Suprapubic skin (tissue), 4 donors: Measurements from ENCODE around the gene AKT1S1. TPM values are rescaled to one million over a fixed set of nuclear protein-coding genes. Genes with fewer than 3 reads are reported as not detected.

Experiments used
- DNase-seq, 2 donors: peaks; one replicate each; pipeline ENCODE4 v3.0.0-alpha.2; 2019; ENCODE audit warnings: low spot score in 2 of 2
- H3K27ac ChIP-seq: fragments of 200-600 bp; sonication (generic); one replicate; pipeline ENCODE4 v1.5.1; 2019
- H3K27me3 ChIP-seq: fragments of 200-600 bp; sonication (generic); one replicate; pipeline ENCODE4 v1.5.1; 2019
- H3K36me3 ChIP-seq: fragments of 200-600 bp; sonication (generic); one replicate; pipeline ENCODE4 v1.5.1; 2019
- H3K4me1 ChIP-seq: fragments of 200-600 bp; sonication (generic); one replicate; pipeline ENCODE4 v1.5.1; 2019
- H3K4me3 ChIP-seq: fragments of 200-600 bp; sonication (generic); one replicate; pipeline ENCODE4 v1.5.1; 2019; ENCODE audit warnings: mild to moderate bottlenecking
- H3K9me3 ChIP-seq: fragments of 200-600 bp; sonication (generic); one replicate; pipeline ENCODE4 v1.5.1; 2019
- EP300 ChIP-seq: sonication (generic); formaldehyde crosslinking; IDR thresholded peaks from one replicate; pipeline ENCODE4 v1.6.1; 2017; ENCODE audit warnings: antibody characterized with exemption
- POLR2A ChIP-seq, 2 donors: fragments of 450-650 bp; IDR thresholded peaks; one replicate each; pipeline ENCODE4 v1.6.1; 2017; ENCODE audit warnings: antibody characterized with exemption in 2 of 2, mild to moderate bottlenecking in 2 of 2, moderate library complexity in 2 of 2
- POLR2AphosphoS5 ChIP-seq, 3 donors: sonication (generic); formaldehyde crosslinking; IDR thresholded peaks; one replicate each; pipeline ENCODE4 v1.6.1; 2017; ENCODE audit warnings: antibody characterized with exemption in 3 of 3
- WGBS: methylation state at CpG from one replicate; pipeline ENCODE4 v1.1.5; 2018; 5-methylcytosine and 5-hydroxymethylcytosine counted together
- total RNA-seq, 4 donors: library from RNA; depleted of rRNA; stranded (reverse); fragments of >200 nt; gene quantifications; one replicate each; pipeline ENCODE4 v1.1.0, GENCODE V29; 2016
- TF ChIP-seq, protein P1 (sequence below), 2 donors: fragments of 200-600 bp in 1 of 2; fragments of 450-650 bp in 1 of 2; sonication (generic) in 1 of 2; IDR thresholded peaks; one replicate each; pipeline ENCODE4 v1.5.1; 2016 to 2019; ENCODE audit warnings: antibody characterized with exemption in 2 of 2, mild to moderate bottlenecking in 1 of 2, moderate library complexity in 1 of 2

The AKT1S1 gene
- total RNA-seq, 4 donors from 2014 or later = 19.3 to 25.1 (median 20.0) TPM

DNA sequence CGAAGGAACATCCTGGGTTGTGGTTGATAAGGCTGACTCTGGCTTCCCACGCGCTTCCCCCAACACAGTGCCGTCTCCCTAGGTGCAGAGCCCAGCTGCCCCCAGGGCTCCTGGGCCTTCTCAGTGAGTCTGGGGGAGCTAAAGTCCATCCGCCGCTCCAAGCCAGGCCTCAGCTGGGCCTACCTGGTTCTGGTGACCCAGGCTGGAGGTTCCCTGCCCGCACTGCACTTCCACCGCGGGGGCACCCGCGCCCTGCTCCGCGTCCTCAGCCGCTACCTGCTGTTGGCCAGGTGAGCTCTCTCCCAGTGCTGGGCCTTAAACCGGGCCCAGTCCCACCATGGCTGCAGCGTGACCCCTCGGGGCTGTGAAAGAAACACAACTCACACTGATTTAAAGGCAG lies 4.0 kb upstream of the AKT1S1 start:
- peaks cover 69% of the 10 kb centered on the region for H3K36me3 ChIP-seq
- no peak overlapping the region for H3K27ac ChIP-seq
- peaks cover 15% of the 10 kb centered on the region for H3K4me1 ChIP-seq
- WGBS = 88% methylated on average over 12 of the region's 17 CpGs
- no peak overlapping the region for H3K4me3 ChIP-seq
- DNase-seq = no peak
- no peaks in the 10 kb centered on the region for H3K9me3 ChIP-seq
- no peaks in the 10 kb centered on the region for H3K27me3 ChIP-seq
- TF ChIP-seq POLR2A (IDR thresholded peaks at IDR 0.05) = no peak
- TF ChIP-seq, protein P1, sequence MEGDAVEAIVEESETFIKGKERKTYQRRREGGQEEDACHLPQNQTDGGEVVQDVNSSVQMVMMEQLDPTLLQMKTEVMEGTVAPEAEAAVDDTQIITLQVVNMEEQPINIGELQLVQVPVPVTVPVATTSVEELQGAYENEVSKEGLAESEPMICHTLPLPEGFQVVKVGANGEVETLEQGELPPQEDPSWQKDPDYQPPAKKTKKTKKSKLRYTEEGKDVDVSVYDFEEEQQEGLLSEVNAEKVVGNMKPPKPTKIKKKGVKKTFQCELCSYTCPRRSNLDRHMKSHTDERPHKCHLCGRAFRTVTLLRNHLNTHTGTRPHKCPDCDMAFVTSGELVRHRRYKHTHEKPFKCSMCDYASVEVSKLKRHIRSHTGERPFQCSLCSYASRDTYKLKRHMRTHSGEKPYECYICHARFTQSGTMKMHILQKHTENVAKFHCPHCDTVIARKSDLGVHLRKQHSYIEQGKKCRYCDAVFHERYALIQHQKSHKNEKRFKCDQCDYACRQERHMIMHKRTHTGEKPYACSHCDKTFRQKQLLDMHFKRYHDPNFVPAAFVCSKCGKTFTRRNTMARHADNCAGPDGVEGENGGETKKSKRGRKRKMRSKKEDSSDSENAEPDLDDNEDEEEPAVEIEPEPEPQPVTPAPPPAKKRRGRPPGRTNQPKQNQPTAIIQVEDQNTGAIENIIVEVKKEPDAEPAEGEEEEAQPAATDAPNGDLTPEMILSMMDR (IDR thresholded peaks at IDR 0.05) = no peak
- TF ChIP-seq POLR2AphosphoS5 (IDR thresholded peaks at IDR 0.05) = no peak
- TF ChIP-seq EP300 = no peak

DNA sequence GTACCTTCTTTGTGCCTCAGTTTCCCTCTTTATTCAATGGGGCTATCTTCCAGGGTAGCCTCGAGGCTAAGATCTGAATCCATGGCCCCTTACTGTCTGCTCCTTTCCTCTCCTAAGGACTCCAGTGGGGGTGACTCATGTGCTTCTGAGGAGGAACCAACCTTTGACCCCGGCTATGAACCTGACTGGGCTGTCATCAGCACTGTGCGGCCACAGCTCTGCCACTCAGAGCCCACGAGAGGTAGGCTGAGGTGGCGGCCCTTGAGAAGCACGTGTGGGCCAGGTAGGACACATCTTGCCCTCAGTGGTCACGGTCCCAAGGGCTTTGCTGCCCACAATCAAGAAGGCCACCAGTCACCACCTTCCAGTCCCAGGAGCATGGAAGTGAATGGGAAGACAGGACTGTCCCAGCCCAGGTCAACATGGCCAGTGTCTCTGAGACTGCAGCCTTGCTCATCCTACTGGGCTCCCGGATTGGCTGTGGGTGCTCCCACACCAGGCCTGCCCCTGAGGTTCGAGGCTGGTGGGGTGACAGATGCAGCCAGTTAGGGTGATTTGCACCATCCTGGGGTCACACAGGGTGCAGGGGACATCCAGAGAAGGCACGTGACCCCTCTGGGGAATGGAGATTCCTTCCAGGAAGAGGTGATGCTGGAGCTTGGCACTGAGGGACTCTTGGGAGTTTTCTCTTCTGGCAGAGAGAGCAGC lies 3.2 kb upstream of the AKT1S1 start:
- peaks cover 22% of the 10 kb centered on the region for H3K4me1 ChIP-seq
- no peaks in the 10 kb centered on the region for H3K9me3 ChIP-seq
- peaks cover 66% of the 10 kb centered on the region for H3K36me3 ChIP-seq
- no peaks in the 10 kb centered on the region for H3K27me3 ChIP-seq
- no peak overlapping the region for H3K27ac ChIP-seq
- DNase-seq = no peak
- no peak overlapping the region for H3K4me3 ChIP-seq
- WGBS = no CpG with 5 or more reads among the region's 10 CpGs
- TF ChIP-seq, protein P1 (IDR thresholded peaks at IDR 0.05) = no peak
- TF ChIP-seq EP300 (no peak), POLR2AphosphoS5 (IDR thresholded peaks at IDR 0.05) (no peak), POLR2A (IDR thresholded peaks at IDR 0.05) (no peak)

DNA sequence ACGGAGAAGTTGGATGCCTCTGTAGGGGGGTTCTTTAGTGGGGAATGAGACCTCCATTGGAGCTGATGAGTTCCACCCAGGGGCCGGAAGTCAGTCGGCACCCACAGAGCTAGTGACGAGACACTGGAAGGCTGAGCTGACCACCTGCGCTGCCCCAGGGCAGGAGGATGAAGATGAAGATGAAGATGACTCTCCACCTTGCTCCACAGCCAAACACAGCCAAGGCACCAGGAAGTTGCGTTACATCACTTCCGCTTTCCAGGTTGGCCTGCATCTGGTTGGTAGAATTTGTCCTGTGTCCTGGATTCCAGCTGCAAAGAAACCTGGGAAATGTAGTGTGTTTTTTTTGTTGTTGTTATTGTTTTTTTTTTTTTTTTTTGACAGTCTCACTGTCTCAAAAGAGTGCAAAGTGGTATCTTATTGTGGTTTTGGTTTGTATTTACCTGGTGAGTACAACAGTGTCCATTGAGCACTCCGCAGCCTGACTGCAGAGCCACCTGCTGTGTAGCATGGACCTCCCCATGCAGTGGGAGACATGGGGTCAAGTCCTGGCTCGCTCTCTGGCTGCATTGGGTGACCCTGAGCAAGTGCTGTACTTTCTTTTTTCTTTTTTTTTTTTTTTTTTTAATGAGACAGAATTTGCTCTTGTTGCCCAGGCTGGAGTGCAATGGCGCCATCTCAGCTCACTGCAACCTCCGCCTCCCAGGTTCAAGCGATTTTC lies 2.2 kb upstream of the AKT1S1 start:
- peaks cover 57% of the 10 kb centered on the region for H3K36me3 ChIP-seq
- no peaks in the 10 kb centered on the region for H3K9me3 ChIP-seq
- H3K4me3 ChIP-seq = no peak overlapping the region
- no peaks in the 10 kb centered on the region for H3K27me3 ChIP-seq
- no peak for DNase-seq
- H3K27ac ChIP-seq = no peak overlapping the region
- 94% methylated on average over 12 of the region's 12 CpGs for WGBS
- H3K4me1 ChIP-seq = peaks cover 31% of the 10 kb centered on the region
- TF ChIP-seq EP300 (no peak), POLR2A (IDR thresholded peaks at IDR 0.05) (no peak), POLR2AphosphoS5 (IDR thresholded peaks at IDR 0.05) (no peak)
- TF ChIP-seq, protein P1 (IDR thresholded peaks at IDR 0.05) = no peak

DNA sequence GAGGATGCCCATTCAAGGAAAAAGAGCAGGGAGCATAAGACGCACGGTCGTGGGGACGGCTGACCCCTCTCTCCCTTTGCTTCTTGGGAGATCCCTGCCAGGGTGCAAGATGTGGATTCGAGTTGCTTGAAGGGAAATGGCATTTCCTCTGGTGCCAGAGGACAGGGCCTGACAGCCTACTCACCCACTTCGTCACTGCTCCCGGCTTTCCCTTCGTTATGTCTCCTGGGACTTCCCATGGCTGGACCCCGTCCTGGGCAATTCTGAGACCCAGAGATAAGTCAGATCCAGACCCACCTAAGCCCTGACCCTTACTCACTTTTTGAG lies 1.6 kb upstream of the AKT1S1 start:
- no peaks in the 10 kb centered on the region for H3K27me3 ChIP-seq
- peak overlapping the region; percentile 99 for H3K27ac ChIP-seq
- WGBS = 82% methylated on average over 9 of the region's 9 CpGs
- peaks cover 50% of the 10 kb centered on the region for H3K36me3 ChIP-seq
- no peak for DNase-seq
- H3K4me3 ChIP-seq = peak overlapping the region; percentile 100
- H3K9me3 ChIP-seq = no peaks in the 10 kb centered on the region
- H3K4me1 ChIP-seq = peaks cover 35% of the 10 kb centered on the region
- no peak for TF ChIP-seq POLR2AphosphoS5 (IDR thresholded peaks at IDR 0.05)

DNA sequence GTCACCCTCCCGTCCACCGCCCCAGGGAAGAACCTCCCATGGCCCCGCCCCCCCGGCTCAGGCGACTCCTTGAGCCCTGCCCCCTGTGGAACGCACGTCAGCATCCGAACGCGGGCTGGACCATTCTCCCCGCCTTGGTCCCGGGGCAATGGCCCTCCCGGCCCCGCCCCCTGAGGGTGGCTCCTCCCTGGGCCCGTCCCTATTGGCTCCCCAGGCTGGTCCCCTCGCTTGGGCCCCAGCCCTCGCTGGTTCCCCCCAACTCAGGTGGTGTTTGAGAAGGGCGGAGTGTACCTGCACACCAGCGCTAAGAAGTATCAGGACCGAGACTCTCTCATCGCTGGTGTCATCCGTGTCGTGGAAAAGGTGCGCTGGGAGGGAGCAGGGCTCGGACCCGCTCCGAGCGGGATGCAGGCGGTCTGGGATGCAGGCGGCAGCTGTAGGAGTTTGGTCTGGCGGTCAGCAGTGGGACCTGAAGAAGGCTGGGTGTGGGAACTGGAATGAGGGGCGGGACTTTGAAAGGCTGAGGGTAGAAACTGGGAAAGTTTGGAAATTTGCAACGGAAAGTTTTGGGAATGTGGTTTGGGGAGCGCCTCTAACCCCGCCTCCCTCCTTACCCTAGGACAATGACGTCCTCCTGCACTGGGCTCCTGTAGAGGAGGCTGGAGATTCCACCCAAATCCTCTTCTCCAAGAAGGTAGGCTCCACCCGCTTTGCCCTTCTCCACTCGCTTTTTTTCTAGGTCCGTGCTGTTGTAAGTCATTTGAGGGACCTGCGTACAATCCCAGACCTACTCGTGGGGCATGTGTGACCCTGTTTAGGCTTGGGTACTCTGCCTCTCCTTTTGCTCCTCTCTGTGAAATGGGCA lies 956 bp upstream of the AKT1S1 start:
- Histone ChIP-seq H3K4me3 (peak overlapping the region; percentile 100), H3K9me3 (no peaks in the 10 kb centered on the region), H3K27me3 (no peaks in the 10 kb centered on the region), H3K36me3 (peaks cover 44% of the 10 kb centered on the region), H3K4me1 (peaks cover 38% of the 10 kb centered on the region), H3K27ac (peak overlapping the region; percentile 99)
- whole genome bisulfite sequencing = 12% methylated on average over 23 of the region's 41 CpGs
- TF ChIP-seq POLR2AphosphoS5 (IDR thresholded peaks at IDR 0.05) = no peak
- TF ChIP-seq, protein P1 (IDR thresholded peaks at IDR 0.05) = no peak
- TF ChIP-seq POLR2A (IDR thresholded peaks at IDR 0.05) = no peak
- no peak for TF ChIP-seq EP300
- peak; percentile 100 for DNase-seq
